GM23338 (cell line): ENCODE results near the gene ZNFX1.

Experiments used
- CREB1 ChIP-seq: fragments of 250-450 bp; sonication (Bioruptor Pico); IDR thresholded peaks from 2 replicates; pipeline ENCODE4 v1.5.0; 2020; ENCODE audit warnings: low read depth, mild to moderate bottlenecking, moderate library complexity
- EZH2 ChIP-seq: fragments of 200-600 bp; sonication (generic); IDR thresholded peaks from one replicate; pipeline ENCODE4 v1.8.0; 2017; ENCODE audit warnings: antibody characterized with exemption, mild to moderate bottlenecking, low read depth; ENCODE audit not compliant: unreplicated experiment
- EZH2phosphoT487 ChIP-seq: fragments of 200-600 bp; sonication (generic); IDR thresholded peaks from one replicate; pipeline ENCODE4 v1.8.1; 2018; ENCODE audit warnings: antibody characterized with exemption; ENCODE audit not compliant: unreplicated experiment
- POLR2AphosphoS5 ChIP-seq: IDR thresholded peaks from 2 replicates; pipeline ENCODE4 v1.6.1; 2016; ENCODE audit warnings: antibody characterized with exemption, low read depth
- STAT1 ChIP-seq: IDR thresholded peaks from one replicate; pipeline ENCODE4 v1.6.1; 2016; ENCODE audit warnings: antibody characterized with exemption; ENCODE audit not compliant: unreplicated experiment
- TF ChIP-seq, protein P1 (sequence below), 2 experiments: fragments of 200-600 bp in 1 of 2; sonication (generic) in 1 of 2; conservative IDR thresholded peaks; 2 replicates each; pipeline versions ENCODE4 v1.5.1 to v1.6.1; 2016 to 2017; ENCODE audit warnings: antibody characterized with exemption in 2 of 2, low read depth in 2 of 2, mild to moderate bottlenecking in 2 of 2, moderate library complexity in 1 of 2

DNA sequence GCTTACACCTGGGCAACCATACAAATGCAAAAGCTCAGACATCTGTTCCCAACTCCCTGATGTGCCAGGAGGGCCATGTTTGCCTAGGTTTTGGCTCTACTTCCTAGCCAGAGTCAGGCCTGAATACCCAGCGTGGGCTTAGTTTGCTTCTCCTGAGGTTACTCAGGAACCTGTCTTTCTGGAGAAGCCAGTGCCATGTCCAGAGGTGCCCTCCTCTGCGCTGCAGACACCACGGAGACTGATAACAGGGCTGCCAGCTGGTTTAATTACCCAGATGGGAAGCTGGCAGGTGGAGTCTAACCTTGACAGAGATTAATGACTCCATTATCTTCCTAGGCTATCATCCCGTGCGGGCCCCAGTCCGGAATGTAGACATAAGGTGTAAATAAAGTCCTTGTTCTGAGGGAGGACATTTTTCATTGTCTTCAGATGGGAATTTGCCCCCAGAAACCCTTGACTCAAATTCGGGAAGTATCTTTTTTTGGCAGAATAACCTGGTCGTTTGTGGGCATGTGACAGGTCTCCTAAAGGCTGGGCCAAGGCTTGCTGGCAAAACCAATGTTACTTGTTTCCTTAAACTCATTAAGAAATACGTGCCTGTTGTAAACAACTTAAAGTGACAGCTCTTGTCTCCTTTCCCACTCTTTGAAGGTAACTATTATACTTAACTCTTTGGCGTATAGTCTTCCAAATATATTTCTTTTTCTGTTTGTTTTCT lies 29.2 kb upstream of the ZNFX1 start:
- no peak for TF ChIP-seq EZH2
- no peak for TF ChIP-seq EZH2phosphoT487
- TF ChIP-seq, protein P1, sequence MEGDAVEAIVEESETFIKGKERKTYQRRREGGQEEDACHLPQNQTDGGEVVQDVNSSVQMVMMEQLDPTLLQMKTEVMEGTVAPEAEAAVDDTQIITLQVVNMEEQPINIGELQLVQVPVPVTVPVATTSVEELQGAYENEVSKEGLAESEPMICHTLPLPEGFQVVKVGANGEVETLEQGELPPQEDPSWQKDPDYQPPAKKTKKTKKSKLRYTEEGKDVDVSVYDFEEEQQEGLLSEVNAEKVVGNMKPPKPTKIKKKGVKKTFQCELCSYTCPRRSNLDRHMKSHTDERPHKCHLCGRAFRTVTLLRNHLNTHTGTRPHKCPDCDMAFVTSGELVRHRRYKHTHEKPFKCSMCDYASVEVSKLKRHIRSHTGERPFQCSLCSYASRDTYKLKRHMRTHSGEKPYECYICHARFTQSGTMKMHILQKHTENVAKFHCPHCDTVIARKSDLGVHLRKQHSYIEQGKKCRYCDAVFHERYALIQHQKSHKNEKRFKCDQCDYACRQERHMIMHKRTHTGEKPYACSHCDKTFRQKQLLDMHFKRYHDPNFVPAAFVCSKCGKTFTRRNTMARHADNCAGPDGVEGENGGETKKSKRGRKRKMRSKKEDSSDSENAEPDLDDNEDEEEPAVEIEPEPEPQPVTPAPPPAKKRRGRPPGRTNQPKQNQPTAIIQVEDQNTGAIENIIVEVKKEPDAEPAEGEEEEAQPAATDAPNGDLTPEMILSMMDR (conservative IDR thresholded peaks at IDR 0.05; ENCODE audit: low read depth in 2 of 2), result no peak
- TF ChIP-seq POLR2AphosphoS5, result no peak
- no peak for TF ChIP-seq STAT1
- TF ChIP-seq CREB1 (CRISPR knock-in tag), result no peak
